Upper lobe of left lung (tissue), 6 donors: ENCODE measurements around the gene IL37. TPM values are rescaled to one million over a fixed set of nuclear protein-coding genes. Genes with fewer than 3 reads are reported as not detected.
A peak's percentile ranks its signal among the peaks of the same experiment; 100 is the strongest.

Source experiments
- ATAC-seq, 2 donors: fragments of 200-7000 bp; cut with Tn5 transposase; one replicate each; pipeline ENCODE4 v1.9.1; 2022; ENCODE audit warnings: mild to moderate bottlenecking in 2 of 2, moderate library complexity in 2 of 2; ENCODE audit not compliant: low FRiP score in 2 of 2
- DNase-seq, 2 donors: peaks; one replicate each; pipeline ENCODE4 v3.0.0-alpha.2; 2019 to 2020
- H3K27ac ChIP-seq, 4 donors: fragments of 200-600 bp; sonication (generic); one replicate each; pipeline ENCODE4 v1.5.1; 2016 to 2019
- H3K27me3 ChIP-seq, 4 donors: fragments of 200-600 bp; sonication (generic); one replicate each; pipeline ENCODE4 v1.5.1; 2017 to 2019
- H3K36me3 ChIP-seq, 4 donors: fragments of 200-600 bp; sonication (generic); one replicate each; pipeline ENCODE4 v1.5.1; 2016 to 2019
- H3K4me1 ChIP-seq, 4 donors: fragments of 200-600 bp; sonication (generic); one replicate each; pipeline ENCODE4 v1.5.1; 2018 to 2019
- H3K4me3 ChIP-seq, 4 donors: fragments of 200-600 bp; sonication (generic); one replicate each; pipeline ENCODE4 v1.5.1; 2017 to 2019; ENCODE audit warnings: mild to moderate bottlenecking in 2 of 4, moderate library complexity in 1 of 4
- H3K9me3 ChIP-seq, 4 donors: fragments of 200-600 bp; sonication (generic); one replicate each; pipeline ENCODE4 v1.5.1; 2018 to 2019
- CTCF ChIP-seq, 6 experiments: fragments of 450-650 bp in 4 of 6; fragments of 200-600 bp in 2 of 6; sonication (generic) in 2 of 6; IDR thresholded peaks; one replicate each; pipeline ENCODE4 v1.5.1; 2016 to 2019; ENCODE audit warnings: antibody characterized with exemption in 6 of 6
- EP300 ChIP-seq, 4 donors: sonication (generic); formaldehyde crosslinking; IDR thresholded peaks; one replicate each; pipeline ENCODE4 v1.5.1; 2017; ENCODE audit warnings: antibody characterized with exemption in 4 of 4, control low read depth in 2 of 4
- POLR2A ChIP-seq, 4 donors: fragments of 450-650 bp; IDR thresholded peaks; one replicate each; pipeline ENCODE4 v1.5.1; 2016 to 2017; ENCODE audit warnings: antibody characterized with exemption in 4 of 4, mild to moderate bottlenecking in 2 of 4
- POLR2AphosphoS5 ChIP-seq, 2 donors: sonication (generic); formaldehyde crosslinking; IDR thresholded peaks; one replicate each; pipeline ENCODE4 v1.5.1; 2017; ENCODE audit warnings: antibody characterized with exemption in 2 of 2
- WGBS, 2 donors: methylation state at CpG; one replicate each; pipeline ENCODE4 v1.1.5; 2017 to 2018; 5-methylcytosine and 5-hydroxymethylcytosine counted together
- total RNA-seq, 6 donors: library from RNA; depleted of rRNA in 4 of 6; stranded (reverse); fragments of >200 nt in 4 of 6; gene quantifications; one replicate each; pipeline versions ENCODE4 v1.1.0 to v1.2.1, GENCODE V29; 2016 to 2021
- donor health status: DM: no; HTN: no; CAD: no; lungs with moderate emphysema.
- donor health status: DM: no; HTN: yes; CAD: no; lungs with severe emphysema.

IL37 gene
- total RNA-seq: under 1 TPM in 1 of 6 donors, not detected in 5; 0.37 TPM

GRCh38 chr2:112910865-112911264 lies at the start of gene IL37:
IL37 (plus strand) TSS chr2:112911165; CDS start chr2:112913013, 1,848 bp downstream.
- no peaks in the 10 kb centered on the region for H3K4me1 ChIP-seq
- no peaks in the 10 kb centered on the region for H3K9me3 ChIP-seq
- no peaks in the 10 kb centered on the region for H3K36me3 ChIP-seq
- 22 to 35% methylated on average over 2 of the region's 2 CpGs for WGBS, 2 donors
- H3K4me3 ChIP-seq: no peak within 1 kb of the TSS
- DNase-seq (no peak), ATAC-seq (no peak)
- H3K27me3 ChIP-seq: no peaks in the 10 kb centered on the region
- H3K27ac ChIP-seq: no peak within 1 kb of the TSS
- TF ChIP-seq CTCF (IDR thresholded peaks at IDR 0.05) (no peak), POLR2AphosphoS5 (IDR thresholded peaks at IDR 0.05) (no peak), EP300 (IDR thresholded peaks at IDR 0.05) (no peak), POLR2A (IDR thresholded peaks at IDR 0.05) (no peak)

- H3K9me3 ChIP-seq: peaks cover 0 to 6% (median 4%) of the 10 kb centered on the region in 4 donors
- H3K27me3 ChIP-seq: no peaks in the 10 kb centered on the region
- DNase-seq: no peak
- no peak for ATAC-seq
- TF ChIP-seq POLR2A (IDR thresholded peaks at IDR 0.05) (no peak), EP300 (IDR thresholded peaks at IDR 0.05) (no peak), POLR2AphosphoS5 (IDR thresholded peaks at IDR 0.05) (no peak), CTCF (IDR thresholded peaks at IDR 0.05) (no peak)
- 100% methylated on average over 1 of the region's 1 CpG for WGBS, 2 donors
- no peaks in the 10 kb centered on the region for H3K36me3 ChIP-seq
- no peak overlapping the region for H3K4me3 ChIP-seq
- no peak overlapping the region for H3K27ac ChIP-seq
- H3K4me1 ChIP-seq: peaks cover 1 to 6% (median 4%) of the 10 kb centered on the region in 4 donors
Measured at GRCh38 chr2:112864072-112864471, 46.9 kb upstream of the IL37 start.

DNA sequence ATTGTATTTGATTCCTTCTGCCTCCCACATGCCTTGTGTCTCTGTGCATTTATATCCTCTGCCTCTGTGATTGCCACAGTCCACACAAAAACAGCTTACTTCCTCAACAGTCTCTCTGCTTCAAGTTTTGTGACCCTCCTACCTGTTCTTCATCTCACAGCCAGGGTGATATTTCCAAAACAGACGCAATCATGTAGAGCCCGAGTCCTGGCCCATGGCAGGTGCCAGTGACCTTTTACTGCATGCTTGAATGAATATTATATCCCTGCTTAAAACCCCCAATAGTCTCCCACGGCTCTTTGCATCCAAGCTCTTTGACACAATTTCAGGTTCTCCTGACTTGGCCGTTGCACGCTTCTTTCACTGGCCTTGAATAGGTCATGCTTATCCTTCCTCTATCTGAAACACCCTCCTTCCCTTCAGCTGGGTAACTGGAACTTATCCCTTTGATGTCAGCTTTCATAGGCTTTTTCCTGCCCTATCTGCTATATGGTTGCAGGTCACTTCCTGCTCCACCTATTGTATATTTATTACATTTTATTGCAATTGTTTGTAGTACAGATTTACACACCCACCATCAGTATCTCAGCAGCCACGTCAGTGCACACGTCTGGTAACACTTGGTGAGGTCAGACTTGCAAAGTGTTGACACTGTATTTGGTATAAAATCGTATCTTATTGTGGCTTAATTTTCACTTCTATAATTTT lies 44.7 kb upstream of the IL37 start:
- no peak for TF ChIP-seq CTCF (IDR thresholded peaks at IDR 0.05)
- no peak for TF ChIP-seq POLR2A (IDR thresholded peaks at IDR 0.05)
- no peak for TF ChIP-seq EP300 (IDR thresholded peaks at IDR 0.05)
- no peak for TF ChIP-seq POLR2AphosphoS5 (IDR thresholded peaks at IDR 0.05)
- ATAC-seq (no peak), DNase-seq (no peak)
- Histone ChIP-seq H3K27me3 (no peaks in the 10 kb centered on the region), H3K9me3 (no peaks in the 10 kb centered on the region), H3K4me3 (no peak overlapping the region), H3K27ac (no peak overlapping the region), H3K4me1 (peaks cover 10 to 24% (median 17%) of the 10 kb centered on the region in 4 donors), H3K36me3 (no peaks in the 10 kb centered on the region)
- 85 to 86% methylated on average over 8 of the region's 8 CpGs for WGBS, 2 donors

DNA sequence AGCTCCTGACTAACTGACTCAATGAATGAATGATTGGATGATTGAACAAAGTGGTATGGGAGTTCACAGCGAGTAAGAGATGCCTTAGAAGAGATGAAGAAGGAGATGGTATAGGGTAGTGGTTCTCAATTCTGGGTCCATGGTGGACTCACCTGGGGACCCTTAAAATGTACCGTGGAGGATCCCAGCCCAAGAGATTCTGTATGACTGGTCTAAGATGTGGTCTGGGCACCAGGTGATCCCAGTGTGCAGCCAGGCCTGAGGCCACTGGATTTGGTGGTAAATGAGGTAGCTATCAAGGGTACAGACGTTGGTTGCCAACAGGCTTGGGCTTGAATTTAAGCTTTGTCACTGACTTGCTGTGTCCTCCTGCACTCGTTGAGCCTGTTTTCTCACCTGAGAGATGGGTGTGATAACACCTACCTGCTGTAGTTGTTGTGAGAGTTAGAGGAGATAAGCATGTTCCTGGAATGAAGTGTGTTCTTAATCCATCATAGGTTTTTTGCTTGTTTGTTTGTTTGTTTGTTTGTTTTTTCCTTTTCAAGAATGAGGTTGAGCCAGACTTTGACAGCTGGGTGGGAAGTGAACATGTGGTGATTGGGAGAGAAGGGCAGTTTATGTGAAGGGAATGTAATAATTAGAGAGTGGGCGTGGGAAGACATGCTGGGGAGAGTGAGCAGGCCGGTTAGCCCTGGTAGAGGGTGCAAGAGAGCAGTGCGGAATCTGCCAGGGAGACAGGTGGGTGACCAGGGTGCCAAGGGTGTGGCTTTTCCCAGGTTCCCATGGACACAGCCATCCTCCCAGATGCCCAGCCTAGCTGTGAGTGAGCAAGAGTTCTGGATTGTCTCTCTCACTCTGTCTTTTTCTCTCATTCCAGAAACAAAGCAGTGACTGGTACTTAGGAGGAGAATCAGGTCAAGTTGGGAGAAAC lies 43.0 kb upstream of the IL37 start:
- WGBS, 2 donors: 87 to 94% methylated on average over 7 of the region's 7 CpGs
- peak in 1 of 2 donors; percentile 40 for ATAC-seq
- DNase-seq: no peak
- no peak overlapping the region for H3K4me3 ChIP-seq
- peaks cover 10 to 24% (median 17%) of the 10 kb centered on the region in 4 donors for H3K4me1 ChIP-seq
- H3K27ac ChIP-seq: no peak overlapping the region
- no peaks in the 10 kb centered on the region for H3K27me3 ChIP-seq
- H3K9me3 ChIP-seq: no peaks in the 10 kb centered on the region
- no peak for TF ChIP-seq POLR2A (IDR thresholded peaks at IDR 0.05)
- no peak for TF ChIP-seq CTCF (IDR thresholded peaks at IDR 0.05)
- no peak for TF ChIP-seq EP300 (IDR thresholded peaks at IDR 0.05)
- TF ChIP-seq POLR2AphosphoS5 (IDR thresholded peaks at IDR 0.05): no peak
- no peaks in the 10 kb centered on the region for H3K36me3 ChIP-seq
